Tracheal epithelial cell (primary cell): ENCODE results near the gene TSC22D2. TPM values are rescaled to one million over a fixed set of nuclear protein-coding genes. Genes with fewer than 3 reads are reported as not detected.

Experiments
- total RNA-seq: library from RNA; depleted of rRNA; stranded (reverse); fragments of >200 nt; gene quantifications from 2 replicates; pipeline ENCODE4 v1.2.1, GENCODE V29; 2014

Gene TSC22D2
- 5.3 and 7.0 TPM in 2 replicates for total RNA-seq

GRCh38 chr3:150408221-150409124 lies at the start of gene TSC22D2:
TSS of gene TSC22D2 (plus strand) at chr3:150408298. CDS start at chr3:150409351, 1,053 bp downstream.

Other genes with a start within 250 kb of the TSC22D2 start
- gene SERP1, start 138.2 kb downstream of the TSC22D2 start, total RNA-seq, result 255 and 288 TPM in 2 replicates
- 258 and 260 TPM in 2 replicates for gene EIF2A, start 138.5 kb downstream of the TSC22D2 start, total RNA-seq
- gene SELENOT, start 195.0 kb downstream of the TSC22D2 start, total RNA-seq, result 182 and 285 TPM in 2 replicates